ENCODE measurements around the gene SRRT. TPM values are rescaled to one million over a fixed set of nuclear protein-coding genes. Genes with fewer than 3 reads are reported as not detected.
A peak's percentile ranks its signal among the peaks of the same experiment; 100 is the strongest.

The SRRT gene
- total and polyA plus RNA-seq, 3 donors from 2014 or later = 255 to 389 (median 291) TPM

GRCh38 chr7:100826514-100827329 lies 48.2 kb upstream of the SRRT start:
- intact Hi-C loops (cut with DNase I; ENCODE audit: low total_unique reads) = no loop called here
- H3K27ac ChIP-seq = peak overlapping the region; percentile 39 to 77
- 0 to 2% methylated on average over 15 to 43 of the region's 71 CpGs for WGBS, 2 donors
- TF ChIP-seq POLR2A (IDR thresholded peaks at IDR 0.05) = no peak
- no peaks in the 10 kb centered on the region for H3K9me3 ChIP-seq
- peaks cover 18% of the 10 kb centered on the region for H3K4me1 ChIP-seq
- DNase-seq = no peak
- H3K27me3 ChIP-seq = no peaks in the 10 kb centered on the region
- H3K4me3 ChIP-seq = peak overlapping the region; percentile 68 to 73
- no peaks in the 10 kb centered on the region for H3K36me3 ChIP-seq (ENCODE audit: low read depth, missing control alignments)

GRCh38 chr7:100827330-100828226 lies 47.3 kb upstream of the SRRT start, which contains the start of gene EPHB4:
Gene EPHB4, minus strand, starts transcription at chr7:100827523. Its CDS starts 493 bp downstream, at chr7:100827030.
- DNase-seq = peak; percentile 92
- peak in 1 of 3 experiments; percentile 22 for TF ChIP-seq CTCF (IDR thresholded peaks at IDR 0.05)
- TF ChIP-seq POLR2A (IDR thresholded peaks at IDR 0.05) = no peak
- H3K36me3 ChIP-seq (ENCODE audit: low read depth, missing control alignments) = no peaks in the 10 kb centered on the region
- WGBS, 2 donors = 1% methylated on average over 32 to 78 of the region's 80 CpGs
- H3K4me1 ChIP-seq = peaks cover 18% of the 10 kb centered on the region
- no peaks in the 10 kb centered on the region for H3K27me3 ChIP-seq
- peak within 1 kb of the TSS; percentile 68 to 73 for H3K4me3 ChIP-seq
- peak within 1 kb of the TSS; percentile 39 to 77 for H3K27ac ChIP-seq
- H3K9me3 ChIP-seq = no peaks in the 10 kb centered on the region
- intact Hi-C loops (cut with DNase I; ENCODE audit: low total_unique reads) = no loop called here

GRCh38 chr7:100829150-100829716 lies 45.7 kb upstream of the SRRT start:
- TF ChIP-seq POLR2A (IDR thresholded peaks at IDR 0.05) (no peak), CTCF (IDR thresholded peaks at IDR 0.05) (no peak)
- peaks cover 18% of the 10 kb centered on the region for H3K4me1 ChIP-seq
- no peaks in the 10 kb centered on the region for H3K27me3 ChIP-seq
- intact Hi-C loops (cut with DNase I; ENCODE audit: low total_unique reads) = no loop called here
- no peak for DNase-seq
- H3K27ac ChIP-seq = peak overlapping the region in 1 of 2 donors; percentile 15
- no peaks in the 10 kb centered on the region for H3K9me3 ChIP-seq
- WGBS, 2 donors = 28 to 53% methylated on average over 11 to 20 of the region's 20 CpGs
- no peak overlapping the region for H3K4me3 ChIP-seq
- no peaks in the 10 kb centered on the region for H3K36me3 ChIP-seq (ENCODE audit: low read depth, missing control alignments)

- intact Hi-C loops (cut with DNase I; ENCODE audit: low total_unique reads) = no loop called here
- no peaks in the 10 kb centered on the region for H3K9me3 ChIP-seq
- peaks cover 8% of the 10 kb centered on the region for H3K4me1 ChIP-seq
- no peak for TF ChIP-seq POLR2A (IDR thresholded peaks at IDR 0.05)
- no peak for TF ChIP-seq CTCF (IDR thresholded peaks at IDR 0.05)
- H3K4me3 ChIP-seq = no peak overlapping the region
- no peak for DNase-seq
- H3K27ac ChIP-seq = no peak overlapping the region
- H3K27me3 ChIP-seq = no peaks in the 10 kb centered on the region
- no peaks in the 10 kb centered on the region for H3K36me3 ChIP-seq (ENCODE audit: low read depth, missing control alignments)
- 74 to 88% methylated on average over 4 of the region's 4 CpGs for WGBS, 2 donors
Observed at GRCh38 chr7:100830396-100830795, 44.5 kb upstream of the SRRT start.

- H3K27ac ChIP-seq = no peak overlapping the region
- H3K36me3 ChIP-seq (ENCODE audit: low read depth, missing control alignments) = no peaks in the 10 kb centered on the region
- 88 to 96% methylated on average over 5 of the region's 5 CpGs for WGBS, 2 donors
- H3K4me1 ChIP-seq = peaks cover 14% of the 10 kb centered on the region
- no peak for TF ChIP-seq POLR2A (IDR thresholded peaks at IDR 0.05)
- no peak for TF ChIP-seq CTCF (IDR thresholded peaks at IDR 0.05)
- H3K27me3 ChIP-seq = no peaks in the 10 kb centered on the region
- H3K9me3 ChIP-seq = no peaks in the 10 kb centered on the region
- no peak for DNase-seq
- intact Hi-C loops (cut with DNase I; ENCODE audit: low total_unique reads) = no loop called here
- no peak overlapping the region for H3K4me3 ChIP-seq
Observed at GRCh38 chr7:100832281-100832633, 42.6 kb upstream of the SRRT start.
